ENCODE measurements around the gene ACOX2. TPM values are rescaled to one million over a fixed set of nuclear protein-coding genes. Genes with fewer than 3 reads are reported as not detected.

The ACOX2 gene
- total RNA-seq, 4 donors from 2014 or later: 17.3 to 43.3 (median 23.6) TPM

DNA sequence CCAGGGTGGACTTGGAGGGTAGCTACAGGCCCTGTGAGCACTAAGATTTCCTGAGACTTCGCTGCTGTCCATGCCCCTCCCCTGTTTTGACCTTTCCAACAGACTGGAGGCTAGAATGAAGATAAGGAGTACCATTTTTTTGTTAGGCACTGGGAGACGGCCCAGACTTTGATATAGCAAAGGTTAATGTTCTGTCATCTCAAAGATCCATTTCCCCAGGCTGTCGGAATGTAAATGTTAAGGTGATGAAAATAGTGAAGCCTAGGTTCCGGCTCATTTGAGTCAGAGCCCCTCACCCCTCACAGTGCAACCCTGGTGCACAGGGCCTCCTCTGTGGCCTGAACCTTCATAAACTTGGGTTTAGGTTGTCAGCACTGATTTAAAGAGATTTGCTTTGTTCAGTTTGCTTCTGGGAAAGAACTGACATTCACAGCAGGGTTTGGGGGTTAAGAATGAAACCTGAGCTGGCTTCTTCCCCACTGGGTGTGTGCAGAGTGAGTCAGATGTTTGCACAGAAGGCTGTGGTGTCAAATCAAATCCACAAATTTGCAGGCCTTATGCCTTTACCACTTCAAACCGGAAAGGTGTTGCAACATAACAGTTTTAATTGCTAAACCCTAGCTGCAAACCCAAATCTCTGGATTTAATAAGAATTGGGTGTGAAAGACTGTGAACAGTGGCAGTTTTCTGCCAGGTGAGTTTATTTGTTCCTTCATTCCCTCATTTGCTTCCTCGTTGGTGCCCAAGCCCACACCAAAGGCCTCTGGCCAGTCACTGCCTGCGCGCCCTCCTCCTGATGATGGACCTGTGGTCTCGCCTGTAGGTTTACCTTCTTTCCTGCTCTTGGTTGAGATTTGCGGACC is 65.7 kb downstream of the ACOX2 start:
- WGBS, 2 donors (ENCODE audit: low coverage in 1 of 2): 61% methylated on average over 4 to 8 of the region's 10 CpGs
- TF ChIP-seq, protein P1, sequence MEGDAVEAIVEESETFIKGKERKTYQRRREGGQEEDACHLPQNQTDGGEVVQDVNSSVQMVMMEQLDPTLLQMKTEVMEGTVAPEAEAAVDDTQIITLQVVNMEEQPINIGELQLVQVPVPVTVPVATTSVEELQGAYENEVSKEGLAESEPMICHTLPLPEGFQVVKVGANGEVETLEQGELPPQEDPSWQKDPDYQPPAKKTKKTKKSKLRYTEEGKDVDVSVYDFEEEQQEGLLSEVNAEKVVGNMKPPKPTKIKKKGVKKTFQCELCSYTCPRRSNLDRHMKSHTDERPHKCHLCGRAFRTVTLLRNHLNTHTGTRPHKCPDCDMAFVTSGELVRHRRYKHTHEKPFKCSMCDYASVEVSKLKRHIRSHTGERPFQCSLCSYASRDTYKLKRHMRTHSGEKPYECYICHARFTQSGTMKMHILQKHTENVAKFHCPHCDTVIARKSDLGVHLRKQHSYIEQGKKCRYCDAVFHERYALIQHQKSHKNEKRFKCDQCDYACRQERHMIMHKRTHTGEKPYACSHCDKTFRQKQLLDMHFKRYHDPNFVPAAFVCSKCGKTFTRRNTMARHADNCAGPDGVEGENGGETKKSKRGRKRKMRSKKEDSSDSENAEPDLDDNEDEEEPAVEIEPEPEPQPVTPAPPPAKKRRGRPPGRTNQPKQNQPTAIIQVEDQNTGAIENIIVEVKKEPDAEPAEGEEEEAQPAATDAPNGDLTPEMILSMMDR (IDR thresholded peaks at IDR 0.05): no peak
- peak; percentile 56 for TF ChIP-seq POLR2AphosphoS5 (IDR thresholded peaks at IDR 0.05)
- TF ChIP-seq POLR2A (IDR thresholded peaks at IDR 0.05): no peak

DNA sequence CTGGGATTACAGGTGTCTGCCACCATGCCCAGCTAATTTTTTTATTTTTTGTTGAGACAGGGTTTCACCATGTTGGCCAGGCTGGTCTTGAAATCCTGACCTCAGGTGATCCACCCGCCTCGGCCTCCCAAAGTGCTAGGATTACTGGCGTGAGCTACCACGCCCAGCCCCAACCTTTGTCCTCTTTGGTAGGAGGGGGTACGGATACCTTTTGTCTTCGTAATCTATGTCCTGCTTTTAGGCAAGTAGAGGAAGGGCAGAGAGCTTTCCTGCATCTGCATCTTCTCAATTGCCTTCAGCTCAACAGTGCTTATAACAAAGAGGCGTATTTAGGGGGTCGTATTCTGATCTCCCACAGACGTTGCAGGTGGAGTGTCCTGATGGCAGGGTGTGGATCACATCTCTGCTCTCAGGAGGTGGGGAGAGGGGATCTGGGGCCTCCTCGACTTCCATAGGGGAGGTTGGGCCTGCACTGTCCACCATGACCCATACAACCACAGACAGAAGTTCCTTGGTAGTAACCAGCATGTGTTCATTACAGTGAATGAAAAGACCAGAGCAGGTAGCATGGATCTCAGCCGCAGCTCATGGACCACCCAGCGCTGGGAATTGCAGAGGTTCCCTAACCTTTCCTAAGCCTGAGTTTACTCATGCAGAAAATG is 66.5 kb downstream of the ACOX2 start:
- WGBS, 2 donors (ENCODE audit: low coverage in 1 of 2): 86 to 94% methylated on average over 4 to 9 of the region's 12 CpGs
- Histone ChIP-seq H3K4me1 (peaks cover 0 to 13% (median 0%) of the 10 kb centered on the region in 3 donors), H3K36me3 (no peaks in the 10 kb centered on the region), H3K27ac (peak overlapping the region in 1 of 4 donors; percentile 35), H3K27me3 (no peaks in the 10 kb centered on the region), H3K4me3 (no peak overlapping the region), H3K9me3 (no peaks in the 10 kb centered on the region)
- TF ChIP-seq POLR2AphosphoS5 (IDR thresholded peaks at IDR 0.05) (no peak), EP300 (IDR thresholded peaks at IDR 0.05) (no peak), POLR2A (IDR thresholded peaks at IDR 0.05) (no peak)
- TF ChIP-seq, protein P1 (IDR thresholded peaks at IDR 0.05): no peak
- no peak for ATAC-seq

More for the DNA sequence above, 65.7 kb downstream of the ACOX2 start:
- Histone ChIP-seq H3K36me3 (no peaks in the 10 kb centered on the region), H3K27me3 (no peaks in the 10 kb centered on the region), H3K9me3 (no peaks in the 10 kb centered on the region), H3K4me1 (peaks cover 0 to 13% (median 0%) of the 10 kb centered on the region in 3 donors), H3K4me3 (no peak overlapping the region), H3K27ac (peak overlapping the region in 2 of 4 donors; percentile 35 to 37)
- ATAC-seq: peak; percentile 58

GRCh38 chr3:58469096-58469495 is 67.9 kb downstream of the ACOX2 start:
- ATAC-seq: no peak
- Histone ChIP-seq H3K27ac (no peak overlapping the region), H3K27me3 (no peaks in the 10 kb centered on the region), H3K4me3 (no peak overlapping the region), H3K9me3 (no peaks in the 10 kb centered on the region), H3K4me1 (peaks cover 0 to 13% (median 0%) of the 10 kb centered on the region in 3 donors), H3K36me3 (no peaks in the 10 kb centered on the region)
- TF ChIP-seq POLR2A (IDR thresholded peaks at IDR 0.05) (no peak), EP300 (IDR thresholded peaks at IDR 0.05) (no peak), POLR2AphosphoS5 (IDR thresholded peaks at IDR 0.05) (no peak)
- TF ChIP-seq, protein P1 (IDR thresholded peaks at IDR 0.05): no peak
- WGBS, 2 donors (ENCODE audit: low coverage in 1 of 2): 82 to 89% methylated on average over 4 of the region's 4 CpGs

DNA sequence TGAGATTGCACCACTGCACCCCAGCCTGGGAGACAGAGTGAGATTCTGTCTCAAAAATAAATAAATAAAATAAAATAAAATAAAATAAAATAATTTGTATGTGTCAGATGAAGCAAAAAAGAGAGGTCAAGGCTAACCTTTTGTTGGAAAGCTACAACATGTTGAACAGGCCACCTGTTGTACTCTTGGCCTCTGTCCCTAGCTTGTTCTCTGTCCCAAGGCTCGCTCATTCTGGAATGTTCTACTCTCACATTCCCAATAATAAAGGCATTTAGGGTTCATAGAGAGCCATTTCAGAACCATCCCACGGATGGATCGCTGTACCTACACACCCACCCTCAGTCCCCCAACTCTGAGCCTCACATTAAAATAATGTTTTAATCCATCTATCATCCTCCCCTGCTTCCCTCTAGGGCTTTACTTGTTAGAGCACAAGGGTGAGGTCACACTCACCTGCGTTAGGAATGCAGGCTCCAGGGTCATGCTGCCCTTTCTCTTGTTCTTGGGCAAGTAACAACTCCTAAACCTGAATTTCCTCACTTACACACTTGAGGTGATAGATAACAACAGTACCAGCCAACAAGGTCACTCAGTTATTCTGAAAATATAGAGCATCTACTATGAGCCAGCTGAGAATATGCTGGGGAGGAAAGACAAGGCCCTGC is 70.0 kb downstream of the ACOX2 start:
- Histone ChIP-seq H3K27ac (no peak overlapping the region), H3K27me3 (no peaks in the 10 kb centered on the region), H3K4me3 (no peak overlapping the region), H3K36me3 (no peaks in the 10 kb centered on the region), H3K9me3 (no peaks in the 10 kb centered on the region), H3K4me1 (peaks cover 0 to 28% (median 0%) of the 10 kb centered on the region in 3 donors)
- 82 to 91% methylated on average over 3 to 4 of the region's 4 CpGs for WGBS, 2 donors (ENCODE audit: low coverage in 1 of 2)
- TF ChIP-seq EP300 (IDR thresholded peaks at IDR 0.05) (no peak), POLR2A (IDR thresholded peaks at IDR 0.05) (no peak), POLR2AphosphoS5 (IDR thresholded peaks at IDR 0.05) (no peak)
- TF ChIP-seq, protein P1 (IDR thresholded peaks at IDR 0.05): no peak
- no peak for ATAC-seq

Data from gastroesophageal sphincter (tissue), 4 donors.